Panc1 (cell line): ENCODE results near the gene FAAP100.

Source experiments
- CTCF ChIP-seq: fragments of 450-650 bp; IDR thresholded peaks from 2 replicates; pipeline ENCODE4 v1.5.1; 2017; ENCODE audit warnings: mild to moderate bottlenecking
- POLR2AphosphoS5 ChIP-seq: IDR thresholded peaks from 2 replicates; pipeline ENCODE4 v1.6.1; 2012; ENCODE audit warnings: mild to moderate bottlenecking, low read depth, low read length, moderate library complexity
- REST ChIP-seq, 2 experiments: IDR thresholded peaks; 2 replicates each; pipeline ENCODE4 v1.6.1; 2011 to 2012; ENCODE audit warnings: low read depth in 2 of 2, control low read depth in 1 of 2, low read length in 1 of 2, mild to moderate bottlenecking in 1 of 2, moderate library complexity in 1 of 2; ENCODE audit not compliant: insufficient read depth in 1 of 2

- TF ChIP-seq CTCF: no peak
- no peak for TF ChIP-seq POLR2AphosphoS5
- no peak for TF ChIP-seq REST (IDR thresholded peaks at IDR 0.05; ENCODE audit: insufficient read depth in 1 of 2, low read depth in 2 of 2, low read length in 1 of 2)
Measured at GRCh38 chr17:81491181-81491581, 61.0 kb downstream of the FAAP100 start.
